LNCAP (cell line): Measurements from ENCODE around the gene LCT.

ENCODE experiments used
- TF ChIP-seq, protein P1 (sequence below): fragments of 450-650 bp; IDR thresholded peaks from 2 replicates; pipeline ENCODE4 v1.5.1; 2017; ENCODE audit warnings: mild to moderate bottlenecking

Gene LCT

DNA sequence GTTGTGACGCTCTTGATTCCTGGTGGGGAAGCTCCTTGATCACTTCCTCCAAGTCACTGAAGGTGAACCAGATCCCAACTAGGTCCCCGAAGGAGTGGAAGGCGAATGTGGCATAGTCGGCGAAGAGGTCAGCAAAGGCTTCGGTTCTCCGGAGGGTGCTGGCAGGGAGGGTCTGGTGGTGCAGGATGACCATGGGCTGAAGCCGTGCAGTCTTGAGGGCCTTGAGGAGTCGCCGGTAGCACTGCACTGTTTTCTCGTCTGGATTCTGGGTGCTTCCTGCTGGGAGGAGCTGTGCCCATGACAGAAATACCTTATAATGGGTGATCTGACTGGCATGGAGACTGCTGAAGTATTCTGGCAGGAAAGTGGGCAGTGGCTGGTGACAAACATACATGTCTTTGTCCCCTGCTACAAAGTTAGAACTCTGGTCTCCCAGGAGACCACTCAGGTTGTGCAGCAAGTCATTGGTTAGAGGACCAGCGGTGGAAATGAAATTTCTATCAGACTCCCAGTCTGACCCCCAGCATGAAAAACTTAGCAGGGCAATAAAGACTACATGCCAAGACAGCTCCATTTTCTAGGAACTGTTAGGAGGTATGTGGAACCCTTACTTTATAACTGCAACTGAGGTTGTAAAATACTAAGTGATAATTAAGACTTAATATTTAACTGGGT is at the start of gene LCT:
LCT (minus strand) TSS at position 589 of the 675 bp plus-strand sequence; CDS start at position 574, 15 bp downstream.
- TF ChIP-seq, protein P1, sequence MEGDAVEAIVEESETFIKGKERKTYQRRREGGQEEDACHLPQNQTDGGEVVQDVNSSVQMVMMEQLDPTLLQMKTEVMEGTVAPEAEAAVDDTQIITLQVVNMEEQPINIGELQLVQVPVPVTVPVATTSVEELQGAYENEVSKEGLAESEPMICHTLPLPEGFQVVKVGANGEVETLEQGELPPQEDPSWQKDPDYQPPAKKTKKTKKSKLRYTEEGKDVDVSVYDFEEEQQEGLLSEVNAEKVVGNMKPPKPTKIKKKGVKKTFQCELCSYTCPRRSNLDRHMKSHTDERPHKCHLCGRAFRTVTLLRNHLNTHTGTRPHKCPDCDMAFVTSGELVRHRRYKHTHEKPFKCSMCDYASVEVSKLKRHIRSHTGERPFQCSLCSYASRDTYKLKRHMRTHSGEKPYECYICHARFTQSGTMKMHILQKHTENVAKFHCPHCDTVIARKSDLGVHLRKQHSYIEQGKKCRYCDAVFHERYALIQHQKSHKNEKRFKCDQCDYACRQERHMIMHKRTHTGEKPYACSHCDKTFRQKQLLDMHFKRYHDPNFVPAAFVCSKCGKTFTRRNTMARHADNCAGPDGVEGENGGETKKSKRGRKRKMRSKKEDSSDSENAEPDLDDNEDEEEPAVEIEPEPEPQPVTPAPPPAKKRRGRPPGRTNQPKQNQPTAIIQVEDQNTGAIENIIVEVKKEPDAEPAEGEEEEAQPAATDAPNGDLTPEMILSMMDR, result no peak

DNA sequence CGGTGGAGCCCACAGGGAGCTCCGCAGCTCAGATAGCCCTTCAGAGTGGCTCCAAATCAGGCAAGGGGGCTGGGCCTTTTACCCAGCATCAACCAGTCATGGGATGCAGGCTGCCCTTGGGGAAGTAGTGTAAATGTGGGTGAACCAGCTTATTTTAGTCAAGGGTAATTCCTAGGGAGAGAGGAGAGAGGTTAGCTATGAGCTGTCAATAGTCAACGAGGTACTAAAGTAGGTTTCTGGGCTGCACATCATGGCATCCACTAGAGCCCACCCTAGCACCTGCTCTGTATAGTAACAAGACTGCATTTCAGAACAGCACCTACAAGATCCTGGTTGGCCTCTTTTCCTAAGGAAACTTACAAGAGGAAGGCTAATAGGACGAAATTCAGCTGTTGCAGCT is 48.7 kb upstream of the LCT start:
- TF ChIP-seq, protein P1, result no peak

DNA sequence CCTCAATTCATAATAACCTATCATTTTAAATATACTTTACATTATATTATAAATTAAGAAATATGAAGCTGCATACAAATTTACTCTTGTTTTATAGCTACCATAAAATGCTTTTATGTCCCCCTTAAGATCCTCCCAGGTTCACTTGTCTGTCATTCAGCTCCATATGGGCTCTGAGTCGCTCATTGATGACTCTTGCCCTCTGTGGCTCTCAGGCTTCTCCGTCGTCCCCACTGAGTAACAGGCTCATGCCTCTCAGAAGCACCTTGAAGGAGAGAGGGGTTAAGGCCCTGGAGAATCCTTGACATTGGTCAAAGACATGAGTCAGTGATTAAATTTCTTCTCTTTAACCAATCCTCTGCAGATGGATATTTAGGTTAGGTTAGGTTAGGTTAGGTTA is 45.4 kb upstream of the LCT start:
- TF ChIP-seq, protein P1, result no peak

DNA sequence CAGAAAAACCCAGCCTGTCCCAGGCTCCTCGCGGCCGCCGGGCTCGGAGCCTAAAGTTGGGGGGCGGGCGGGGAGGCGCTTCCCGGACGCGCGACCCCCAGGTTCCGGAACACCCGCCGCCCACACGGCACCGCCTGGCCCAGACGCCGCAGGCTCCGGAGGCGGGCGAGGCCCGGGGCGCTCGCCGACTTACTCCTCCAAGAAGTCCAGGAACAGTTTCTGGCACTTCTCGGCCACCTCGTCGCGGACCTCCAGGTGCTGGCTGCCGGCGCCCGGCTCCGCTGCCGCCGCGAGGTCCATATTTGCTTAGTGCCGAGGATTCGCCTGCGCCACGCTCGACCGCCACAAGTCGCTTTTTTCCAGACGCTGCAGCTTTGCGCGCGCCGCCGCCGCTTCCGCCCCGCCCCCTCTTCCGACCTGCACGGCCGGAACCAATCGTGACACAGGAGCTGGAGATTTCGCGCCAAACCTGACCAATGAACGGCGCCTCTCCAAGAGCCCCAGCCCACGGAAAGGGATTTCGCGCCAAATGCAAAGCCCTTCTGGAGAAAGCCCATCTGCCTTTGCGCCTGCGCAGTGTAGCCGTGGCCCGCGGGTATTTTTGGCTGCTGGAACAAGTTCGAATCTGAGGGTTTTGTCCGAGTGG is 39.2 kb upstream of the LCT start, which contains the start of gene MCM6:
MCM6 (minus strand) TSS at position 378 of the 646 bp plus-strand sequence; CDS start at position 300, 78 bp downstream.
- TF ChIP-seq, protein P1, result no peak

DNA sequence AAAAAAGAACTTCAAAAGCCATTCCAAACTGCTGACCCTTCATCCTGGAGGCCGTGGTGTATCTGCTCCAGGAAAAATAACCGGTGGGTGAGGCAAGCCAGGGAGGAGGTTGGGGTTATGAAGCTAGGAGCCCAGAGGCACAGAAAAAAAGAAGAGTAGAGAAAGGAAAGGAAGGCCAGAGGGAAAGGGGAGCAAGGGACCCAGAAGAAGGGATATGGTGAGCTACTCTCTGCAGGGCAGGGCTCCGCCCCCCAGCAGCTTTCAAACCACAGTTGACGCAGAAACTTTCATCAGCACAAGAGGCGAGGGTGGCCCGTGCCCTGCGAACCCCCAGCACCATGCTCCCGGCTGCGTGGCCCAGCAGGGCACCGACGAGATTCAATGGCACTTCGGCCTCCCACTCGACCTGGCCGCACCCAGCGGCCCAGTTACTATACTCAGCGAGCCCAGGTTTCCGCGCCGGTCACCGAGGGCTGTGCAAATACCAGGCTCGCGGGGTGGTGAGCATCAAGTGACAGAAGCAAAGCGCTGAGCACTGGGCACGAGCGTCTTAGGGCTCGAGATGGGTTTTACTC is 38.6 kb upstream of the LCT start:
- TF ChIP-seq, protein P1, result no peak

DNA sequence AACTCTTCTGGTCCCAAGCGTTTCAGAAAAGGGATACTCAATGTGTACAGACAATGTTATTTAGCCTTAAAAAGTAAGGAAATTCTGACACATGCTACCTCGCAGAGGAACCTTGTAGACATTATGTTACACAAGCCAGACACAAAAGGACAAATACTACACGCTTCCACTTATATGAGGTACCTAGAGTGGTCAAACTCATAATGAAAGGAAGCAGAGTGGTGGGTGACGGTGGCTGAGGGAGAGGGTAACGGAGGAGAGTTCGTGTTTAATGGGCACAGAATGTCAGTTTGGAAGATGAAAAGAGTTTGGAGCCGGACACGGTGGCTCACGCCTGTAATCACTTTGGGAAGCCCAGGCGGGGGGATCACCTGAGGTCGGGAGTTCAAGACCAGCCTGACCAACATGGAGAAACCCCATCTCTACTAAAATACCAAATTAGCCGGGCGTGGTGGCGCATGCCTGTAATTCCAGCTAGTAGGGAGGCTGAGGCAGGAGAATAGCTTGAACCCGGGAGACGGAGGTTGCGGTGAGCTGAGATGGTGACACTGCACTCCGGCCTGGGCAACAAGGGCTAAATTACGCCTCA is 37.9 kb upstream of the LCT start:
- TF ChIP-seq, protein P1, result no peak

DNA sequence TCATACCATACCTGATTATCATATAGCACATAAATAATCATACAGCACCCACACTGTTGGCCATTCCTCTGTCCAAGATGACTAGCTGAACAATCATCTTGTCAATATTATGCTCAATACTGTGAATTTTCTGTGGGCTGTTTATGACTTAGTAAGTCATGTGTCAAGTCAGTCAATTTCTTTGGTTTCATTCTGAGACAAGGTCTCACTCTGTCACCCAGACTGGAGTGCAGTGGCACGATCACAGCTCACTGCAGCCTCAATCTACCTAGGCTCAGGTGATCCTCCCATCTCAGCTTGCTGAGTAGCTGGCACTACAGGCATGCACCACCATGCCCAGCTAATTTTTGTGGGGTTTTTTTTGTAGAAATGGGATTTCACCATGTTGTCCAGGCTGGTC is 33.6 kb upstream of the LCT start:
- TF ChIP-seq, protein P1, result no peak
